GM12872 (cell line): ENCODE results near the gene CAPN10.

ENCODE experiments used
- CTCF ChIP-seq: IDR thresholded peaks from 3 replicates; pipeline ENCODE4 v1.5.1; 2011; ENCODE audit warnings: low read depth, mild to moderate bottlenecking, low read length, moderate library complexity; ENCODE audit not compliant: insufficient read depth

CAPN10 gene

GRCh38 chr2:240591226-240591625 lies 4.7 kb downstream of the CAPN10 start:
- TF ChIP-seq CTCF, result no peak

GRCh38 chr2:240591784-240592183 lies 5.2 kb downstream of the CAPN10 start:
- TF ChIP-seq CTCF, result no peak

- no peak for TF ChIP-seq CTCF
Observed at GRCh38 chr2:240593026-240593702, 6.6 kb downstream of the CAPN10 start.

- no peak for TF ChIP-seq CTCF
Observed at GRCh38 chr2:240593703-240594451, 7.3 kb downstream of the CAPN10 start.

- no peak for TF ChIP-seq CTCF
Observed at GRCh38 chr2:240594511-240595380, 8.2 kb downstream of the CAPN10 start.

- TF ChIP-seq CTCF, result peak; percentile 42
Observed at GRCh38 chr2:240595381-240596079, 9.0 kb downstream of the CAPN10 start.
